Astrocyte (in vitro differentiated cells and primary cell): Measurements from ENCODE around the gene DGKH. TPM values are rescaled to one million over a fixed set of nuclear protein-coding genes. Genes with fewer than 3 reads are reported as not detected.
A peak's percentile ranks its signal among the peaks of the same experiment; 100 is the strongest.

Source experiments
- DNase-seq: peaks from one replicate; pipeline ENCODE4 v3.0.0-alpha.2; 2010; ENCODE audit warnings: low read depth
- FAIRE-seq: peaks from 2 replicates; lab custom pipeline; 2011; peaks lifted over from hg19 to GRCh38; lab: Jason Lieb, UNC
- H2AFZ ChIP-seq: 2 replicates; pipeline ENCODE4 v1.6.0; 2012; ENCODE audit warnings: low read depth, low read length, inconsistent platforms
- H3K27ac ChIP-seq: 2 replicates; pipeline ENCODE4 v1.5.1; 2011; ENCODE audit warnings: low read depth, low read length, inconsistent platforms
- H3K27me3 ChIP-seq: 2 replicates; pipeline ENCODE4 v1.6.0; 2011; ENCODE audit warnings: low read length, inconsistent platforms; ENCODE audit not compliant: insufficient read depth
- H3K36me3 ChIP-seq: 2 replicates; pipeline ENCODE4 v1.5.1; 2011; ENCODE audit warnings: low read length, inconsistent platforms; ENCODE audit not compliant: insufficient read depth
- H3K4me1 ChIP-seq: 2 replicates; pipeline ENCODE4 v1.5.1; 2011; ENCODE audit warnings: low read length, inconsistent platforms; ENCODE audit not compliant: insufficient read depth
- H3K4me2 ChIP-seq: 2 replicates; pipeline ENCODE4 v1.6.0; 2012; ENCODE audit warnings: low read length, inconsistent platforms
- H3K4me3 ChIP-seq: 2 replicates; pipeline ENCODE4 v1.5.1; 2011; ENCODE audit warnings: low read depth, mild to moderate bottlenecking, low read length, inconsistent platforms; ENCODE audit not compliant: insufficient read depth
- H3K79me2 ChIP-seq: 2 replicates; pipeline ENCODE4 v1.6.0; 2012; ENCODE audit warnings: mild to moderate bottlenecking, low read length, inconsistent platforms; ENCODE audit not compliant: insufficient read depth
- H3K9ac ChIP-seq: 2 replicates; pipeline ENCODE4 v1.6.0; 2012; ENCODE audit warnings: mild to moderate bottlenecking, low read length, inconsistent platforms
- H3K9me3 ChIP-seq: 2 replicates; pipeline ENCODE4 v1.5.1; 2012; ENCODE audit warnings: low read depth, mild to moderate bottlenecking, low read length, inconsistent platforms; ENCODE audit not compliant: insufficient read depth
- H4K20me1 ChIP-seq: 2 replicates; pipeline ENCODE4 v1.6.0; 2012; ENCODE audit warnings: low read length, inconsistent platforms; ENCODE audit not compliant: insufficient read depth
- H3K27ac Mint-ChIP-seq: one replicate; pipeline ENCODE4 v1.8.0; 2021; ENCODE audit warnings: mild to moderate bottlenecking, mixed read lengths; ENCODE audit not compliant: unreplicated experiment
- H3K27me3 Mint-ChIP-seq: one replicate; pipeline ENCODE4 v1.8.0; 2021; ENCODE audit warnings: low read depth, mixed read lengths; ENCODE audit not compliant: unreplicated experiment
- H3K36me3 Mint-ChIP-seq: one replicate; pipeline ENCODE4 v1.8.0; 2021; ENCODE audit warnings: low read depth, mixed read lengths; ENCODE audit not compliant: unreplicated experiment
- H3K4me1 Mint-ChIP-seq: one replicate; pipeline ENCODE4 v1.8.0; 2021; ENCODE audit warnings: low read depth, mixed read lengths; ENCODE audit not compliant: unreplicated experiment
- H3K4me3 Mint-ChIP-seq: one replicate; pipeline ENCODE4 v1.8.0; 2021; ENCODE audit warnings: mild to moderate bottlenecking, moderate library complexity, mixed read lengths; ENCODE audit not compliant: unreplicated experiment
- H3K9me3 Mint-ChIP-seq: one replicate; pipeline ENCODE4 v1.8.0; 2021; ENCODE audit warnings: mild to moderate bottlenecking, mixed read lengths; ENCODE audit not compliant: unreplicated experiment
- CTCF ChIP-seq: IDR thresholded peaks from 2 replicates; pipeline ENCODE4 v1.5.1; 2011; ENCODE audit warnings: low read depth, mild to moderate bottlenecking, inconsistent platforms, low read length, moderate library complexity; ENCODE audit not compliant: insufficient read depth
- EZH2 ChIP-seq: IDR thresholded peaks from 2 replicates; pipeline ENCODE4 v1.6.1; 2012; ENCODE audit warnings: mild to moderate bottlenecking, low read length, inconsistent platforms; ENCODE audit not compliant: insufficient read depth
- total RNA-seq: library from RNA; stranded (reverse); gene quantifications from 2 replicates; pipeline ENCODE4 v1.2.1, GENCODE V29; 2021

Gene DGKH
- total RNA-seq, 1 donor from 2014 or later = 16.4 TPM

DNA sequence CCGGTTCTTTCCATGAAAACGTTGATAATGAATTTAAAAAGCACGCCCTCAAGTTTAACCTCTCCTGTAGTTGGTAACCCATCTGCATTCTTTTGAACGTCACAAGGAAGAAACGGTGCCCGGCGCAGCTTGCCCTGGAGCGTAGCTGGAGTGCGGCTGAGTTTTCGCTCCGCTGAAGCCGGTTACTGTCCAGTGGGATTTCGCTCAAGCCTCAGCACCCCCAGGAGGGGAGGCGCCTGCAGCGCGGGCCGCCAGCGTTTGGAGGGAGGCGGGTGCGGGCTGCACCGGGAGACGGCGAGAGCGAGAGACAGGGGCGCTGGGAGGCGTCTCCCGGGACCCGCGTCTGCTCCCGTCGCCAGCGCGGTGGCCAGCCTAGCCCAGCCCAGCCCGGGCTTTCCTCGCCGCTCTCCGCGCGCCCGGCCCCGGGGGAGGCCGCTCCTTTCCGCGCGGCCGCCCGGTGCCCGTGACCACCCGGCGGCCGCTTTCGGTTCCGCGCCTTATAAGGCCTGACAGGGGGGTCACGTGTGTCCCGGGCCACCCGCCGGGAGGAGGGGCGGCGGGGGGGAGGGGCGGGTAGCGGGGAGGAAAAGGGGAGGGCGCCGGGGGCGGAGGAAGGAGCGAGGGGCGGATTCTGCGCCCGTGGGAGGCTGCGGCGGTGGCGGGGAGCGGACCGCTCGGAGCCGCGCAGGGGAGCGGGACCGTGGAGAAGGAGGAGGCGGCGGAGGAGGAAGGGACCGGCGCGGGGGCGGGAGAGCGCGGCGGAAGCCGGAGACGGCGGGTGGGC lies 8.3 kb upstream of the DGKH start:
- TF ChIP-seq CTCF (no peak), EZH2 (no peak)
- peak overlapping the region; percentile 83 for H3K9ac ChIP-seq
- H2AFZ ChIP-seq = peak overlapping the region; percentile 42
- peak overlapping the region; percentile 73 for H3K4me3 ChIP-seq
- peaks cover 11% of the 10 kb centered on the region for H3K4me1 ChIP-seq
- H3K9me3 ChIP-seq = no peaks in the 10 kb centered on the region
- H3K36me3 Mint-ChIP-seq = no peaks in the 10 kb centered on the region
- H3K27ac Mint-ChIP-seq = peak overlapping the region; percentile 21
- H3K4me2 ChIP-seq = peak overlapping the region; percentile 90
- peaks cover 41% of the 10 kb centered on the region for H3K79me2 ChIP-seq
- peaks cover 5% of the 10 kb centered on the region for H3K9me3 Mint-ChIP-seq
- peaks cover 2% of the 10 kb centered on the region for H3K4me1 Mint-ChIP-seq
- peak; percentile 80 for DNase-seq
- FAIRE-seq = no peak
- H3K4me3 Mint-ChIP-seq = peak overlapping the region; percentile 80
- peak overlapping the region; percentile 71 for H3K27ac ChIP-seq
- peaks cover 25% of the 10 kb centered on the region for H4K20me1 ChIP-seq
- no peaks in the 10 kb centered on the region for H3K27me3 Mint-ChIP-seq
- H3K36me3 ChIP-seq = no peaks in the 10 kb centered on the region
- no peaks in the 10 kb centered on the region for H3K27me3 ChIP-seq

DNA sequence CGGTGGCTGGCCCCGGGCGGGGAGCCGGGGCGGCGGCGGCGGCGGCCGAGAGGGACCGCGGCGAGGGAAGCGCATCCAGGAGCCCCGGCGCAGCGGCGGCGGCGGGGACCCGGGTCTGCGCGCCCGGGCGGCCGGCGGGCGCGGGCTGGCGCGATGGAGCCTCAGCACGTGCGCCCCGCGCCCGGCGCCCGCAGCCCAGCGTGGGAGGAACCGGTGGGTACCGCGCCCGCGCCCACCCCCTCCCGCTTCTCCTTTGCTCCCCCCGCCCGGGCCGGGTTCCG lies 7.8 kb upstream of the DGKH start:
- no peaks in the 10 kb centered on the region for H3K36me3 ChIP-seq
- peak overlapping the region; percentile 90 for H3K4me2 ChIP-seq
- peak overlapping the region; percentile 62 for H3K27ac ChIP-seq
- no peaks in the 10 kb centered on the region for H3K9me3 ChIP-seq
- peaks cover 30% of the 10 kb centered on the region for H4K20me1 ChIP-seq
- peak overlapping the region; percentile 80 for H3K9ac ChIP-seq
- peaks cover 2% of the 10 kb centered on the region for H3K4me1 Mint-ChIP-seq
- FAIRE-seq (no peak), DNase-seq (no peak)
- H3K9me3 Mint-ChIP-seq = peaks cover 4% of the 10 kb centered on the region
- no peaks in the 10 kb centered on the region for H3K27me3 Mint-ChIP-seq
- peak overlapping the region; percentile 73 for H3K4me3 ChIP-seq
- H3K27me3 ChIP-seq = no peaks in the 10 kb centered on the region
- no peak overlapping the region for H3K27ac Mint-ChIP-seq
- TF ChIP-seq EZH2 (no peak), CTCF (no peak)
- peak overlapping the region; percentile 94 for H3K4me3 Mint-ChIP-seq
- peaks cover 11% of the 10 kb centered on the region for H3K4me1 ChIP-seq
- H3K79me2 ChIP-seq = peaks cover 46% of the 10 kb centered on the region
- H3K36me3 Mint-ChIP-seq = no peaks in the 10 kb centered on the region
- H2AFZ ChIP-seq = no peak overlapping the region
